Endometrial microvascular endothelial cells (primary cell): Measurements from ENCODE around the gene KRAS. TPM values are rescaled to one million over a fixed set of nuclear protein-coding genes. Genes with fewer than 3 reads are reported as not detected.

Experiments used
- total RNA-seq: library from RNA; depleted of rRNA; stranded (reverse); fragments of >200 nt; gene quantifications from one replicate; pipeline ENCODE4 v1.2.3, GENCODE V29; 2015; ENCODE audit errors: inconsistent ontology term

KRAS gene
- total RNA-seq, 1 donor from 2014 or later = 16.6 TPM

Other genes with a start within 250 kb of the KRAS start
- gene DNAI7, start 55.8 kb downstream of the KRAS start, total RNA-seq = not detected
- gene ETFRF1, start 55.7 kb downstream of the KRAS start, total RNA-seq = 31.6 TPM